DOHH2 (cell line): ENCODE results near the gene PBX4.

Source experiments
- EZH2phosphoT487 ChIP-seq: fragments of 200-600 bp; sonication (generic); IDR thresholded peaks from 2 replicates; pipeline ENCODE4 v1.6.1; 2017; ENCODE audit warnings: borderline replicate concordance, mild to moderate bottlenecking, antibody characterized with exemption, low read length, moderate library complexity, mixed read lengths
- TF ChIP-seq, protein P1 (sequence below): fragments of 200-600 bp; sonication (generic); IDR thresholded peaks from one replicate; pipeline ENCODE4 v1.5.1; 2014; ENCODE audit warnings: antibody characterized with exemption, mild to moderate bottlenecking, low read depth, low read length; ENCODE audit not compliant: poor library complexity, severe bottlenecking

DNA sequence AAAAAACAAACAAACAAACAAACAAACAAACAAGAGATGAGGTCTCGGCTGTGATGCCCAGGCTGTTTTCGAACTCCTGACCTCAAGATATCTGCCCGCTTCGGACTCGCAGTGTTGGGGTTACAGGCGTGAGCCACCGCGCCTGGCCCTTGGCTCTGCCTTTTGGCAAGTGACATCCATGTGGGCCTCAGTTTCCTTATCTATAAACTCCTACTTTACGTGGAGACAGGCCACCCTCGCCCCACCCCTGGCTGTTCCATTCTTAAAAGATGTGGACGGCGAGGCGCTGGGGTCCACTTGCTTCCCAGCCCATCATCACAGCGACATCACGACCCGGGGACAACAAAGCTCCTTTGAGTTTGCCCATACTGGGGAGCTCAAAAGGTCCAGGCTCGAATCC lies 104.8 kb downstream of the PBX4 start:
- TF ChIP-seq, protein P1, sequence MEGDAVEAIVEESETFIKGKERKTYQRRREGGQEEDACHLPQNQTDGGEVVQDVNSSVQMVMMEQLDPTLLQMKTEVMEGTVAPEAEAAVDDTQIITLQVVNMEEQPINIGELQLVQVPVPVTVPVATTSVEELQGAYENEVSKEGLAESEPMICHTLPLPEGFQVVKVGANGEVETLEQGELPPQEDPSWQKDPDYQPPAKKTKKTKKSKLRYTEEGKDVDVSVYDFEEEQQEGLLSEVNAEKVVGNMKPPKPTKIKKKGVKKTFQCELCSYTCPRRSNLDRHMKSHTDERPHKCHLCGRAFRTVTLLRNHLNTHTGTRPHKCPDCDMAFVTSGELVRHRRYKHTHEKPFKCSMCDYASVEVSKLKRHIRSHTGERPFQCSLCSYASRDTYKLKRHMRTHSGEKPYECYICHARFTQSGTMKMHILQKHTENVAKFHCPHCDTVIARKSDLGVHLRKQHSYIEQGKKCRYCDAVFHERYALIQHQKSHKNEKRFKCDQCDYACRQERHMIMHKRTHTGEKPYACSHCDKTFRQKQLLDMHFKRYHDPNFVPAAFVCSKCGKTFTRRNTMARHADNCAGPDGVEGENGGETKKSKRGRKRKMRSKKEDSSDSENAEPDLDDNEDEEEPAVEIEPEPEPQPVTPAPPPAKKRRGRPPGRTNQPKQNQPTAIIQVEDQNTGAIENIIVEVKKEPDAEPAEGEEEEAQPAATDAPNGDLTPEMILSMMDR = no peak
- no peak for TF ChIP-seq EZH2phosphoT487
